Panc1 (cell line): ENCODE measurements around the gene SLC7A7.

Experiments
- POLR2AphosphoS5 ChIP-seq: IDR thresholded peaks from 2 replicates; pipeline ENCODE4 v1.6.1; 2012; ENCODE audit warnings: mild to moderate bottlenecking, low read depth, low read length, moderate library complexity
- REST ChIP-seq, 2 experiments: IDR thresholded peaks; 2 replicates each; pipeline ENCODE4 v1.6.1; 2011 to 2012; ENCODE audit warnings: low read depth in 2 of 2, control low read depth in 1 of 2, low read length in 1 of 2, mild to moderate bottlenecking in 1 of 2, moderate library complexity in 1 of 2; ENCODE audit not compliant: insufficient read depth in 1 of 2
- TF ChIP-seq, protein P1 (sequence below): fragments of 450-650 bp; IDR thresholded peaks from 2 replicates; pipeline ENCODE4 v1.5.1; 2017; ENCODE audit warnings: mild to moderate bottlenecking

DNA sequence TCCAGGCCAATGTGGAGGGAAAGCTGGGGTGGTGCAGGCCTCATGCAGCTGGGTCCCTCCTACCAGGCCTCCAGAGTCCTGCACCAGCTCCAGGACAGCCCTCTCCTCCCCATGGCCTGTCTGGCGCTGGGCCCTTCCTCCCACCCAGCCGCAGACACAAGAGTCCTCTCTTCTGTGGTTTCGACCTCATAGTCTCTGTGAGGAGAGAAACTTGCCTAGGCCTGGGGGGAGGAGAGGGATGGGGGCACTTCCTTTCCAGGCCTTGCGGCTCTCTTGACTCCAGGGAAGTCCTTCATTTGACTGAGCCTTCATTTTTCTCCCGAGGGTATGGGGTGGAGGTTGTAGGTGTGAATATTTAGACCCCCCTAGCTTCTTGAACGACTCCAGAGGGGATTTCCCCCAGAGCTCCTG, 23.4 kb upstream of the SLC7A7 start:
- TF ChIP-seq, protein P1, sequence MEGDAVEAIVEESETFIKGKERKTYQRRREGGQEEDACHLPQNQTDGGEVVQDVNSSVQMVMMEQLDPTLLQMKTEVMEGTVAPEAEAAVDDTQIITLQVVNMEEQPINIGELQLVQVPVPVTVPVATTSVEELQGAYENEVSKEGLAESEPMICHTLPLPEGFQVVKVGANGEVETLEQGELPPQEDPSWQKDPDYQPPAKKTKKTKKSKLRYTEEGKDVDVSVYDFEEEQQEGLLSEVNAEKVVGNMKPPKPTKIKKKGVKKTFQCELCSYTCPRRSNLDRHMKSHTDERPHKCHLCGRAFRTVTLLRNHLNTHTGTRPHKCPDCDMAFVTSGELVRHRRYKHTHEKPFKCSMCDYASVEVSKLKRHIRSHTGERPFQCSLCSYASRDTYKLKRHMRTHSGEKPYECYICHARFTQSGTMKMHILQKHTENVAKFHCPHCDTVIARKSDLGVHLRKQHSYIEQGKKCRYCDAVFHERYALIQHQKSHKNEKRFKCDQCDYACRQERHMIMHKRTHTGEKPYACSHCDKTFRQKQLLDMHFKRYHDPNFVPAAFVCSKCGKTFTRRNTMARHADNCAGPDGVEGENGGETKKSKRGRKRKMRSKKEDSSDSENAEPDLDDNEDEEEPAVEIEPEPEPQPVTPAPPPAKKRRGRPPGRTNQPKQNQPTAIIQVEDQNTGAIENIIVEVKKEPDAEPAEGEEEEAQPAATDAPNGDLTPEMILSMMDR, result no peak
- TF ChIP-seq REST (IDR thresholded peaks at IDR 0.05; ENCODE audit: insufficient read depth in 1 of 2, low read depth in 2 of 2, low read length in 1 of 2) (no peak), POLR2AphosphoS5 (no peak)
